HG02981 (cell line): ENCODE measurements around the gene SEC24C.
"Not testable (repeated sequence)": the region's sequence is repeated elsewhere in the genome, so short reads cannot be mapped to it uniquely, and the experiment has no call there.

ENCODE experiments used
- ATAC-seq: cut with Tn5 transposase; IDR thresholded peaks from one replicate; pipeline ENCODE4 v1.9.1; 2021; ENCODE audit warnings: mild to moderate bottlenecking, moderate library complexity; ENCODE audit not compliant: unreplicated experiment

Gene SEC24C

GRCh38 chr10:73731588-73732375 is 12.4 kb upstream of the SEC24C start:
- ATAC-seq, result no peak

DNA sequence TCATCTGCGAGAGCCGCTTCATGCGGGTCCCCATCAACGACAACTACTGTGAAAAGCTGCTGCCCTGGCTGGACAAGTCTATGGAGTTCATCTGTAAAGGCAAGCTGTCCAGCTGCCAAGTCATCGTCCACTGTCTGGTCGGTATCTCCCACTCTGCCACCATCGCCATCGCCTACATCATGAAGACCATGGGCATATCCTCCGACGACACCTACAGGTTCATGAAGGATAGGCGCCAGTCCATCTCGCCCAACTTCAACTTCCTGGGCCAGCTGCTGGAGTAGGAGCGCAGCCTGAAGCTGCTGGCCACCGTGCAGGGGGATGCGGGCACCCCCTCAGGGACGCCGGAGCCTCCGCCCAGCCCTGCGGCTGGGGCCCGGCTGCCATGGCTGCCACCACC is 11.7 kb upstream of the SEC24C start:
- ATAC-seq, result no peak

GRCh38 chr10:73732931-73733623 is 11.1 kb upstream of the SEC24C start:
- ATAC-seq, result no peak

DNA sequence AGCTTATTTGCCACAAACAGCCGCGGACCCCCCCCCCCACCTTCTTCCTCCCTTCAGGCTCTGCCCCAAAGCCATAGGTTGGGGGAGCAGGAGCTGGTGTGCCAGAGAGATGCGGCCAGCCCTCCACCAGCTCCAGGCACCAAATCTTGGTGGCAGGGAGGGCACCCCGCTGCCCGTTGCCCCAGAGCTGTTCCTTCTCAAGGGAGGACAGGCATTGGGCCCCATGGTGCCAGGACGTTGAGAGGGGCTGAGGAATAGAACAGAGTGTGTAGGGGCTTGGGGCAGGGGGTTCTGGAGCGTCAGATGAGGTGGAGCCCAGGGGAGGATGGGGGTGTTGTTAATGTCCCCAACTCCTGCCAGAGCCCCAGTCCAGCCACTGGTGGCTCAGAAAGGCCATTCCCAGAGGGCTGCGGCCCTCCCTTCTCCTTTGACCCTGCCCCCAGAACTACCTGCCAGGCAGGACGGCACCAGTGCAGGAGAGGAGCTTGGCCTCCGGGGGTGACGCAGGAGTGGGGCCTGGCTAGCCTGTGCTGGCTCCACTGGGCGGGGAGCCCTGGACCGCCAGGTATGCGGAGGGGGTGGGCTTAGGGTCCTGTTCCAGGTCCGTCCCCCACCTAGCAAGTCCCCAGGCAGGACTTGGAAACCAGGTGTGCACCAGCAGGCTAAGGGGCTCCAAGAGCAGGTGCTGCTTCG is 10.0 kb upstream of the SEC24C start:
- no peak for ATAC-seq

GRCh38 chr10:73734796-73735305 is 9.3 kb upstream of the SEC24C start:
- no peak for ATAC-seq

DNA sequence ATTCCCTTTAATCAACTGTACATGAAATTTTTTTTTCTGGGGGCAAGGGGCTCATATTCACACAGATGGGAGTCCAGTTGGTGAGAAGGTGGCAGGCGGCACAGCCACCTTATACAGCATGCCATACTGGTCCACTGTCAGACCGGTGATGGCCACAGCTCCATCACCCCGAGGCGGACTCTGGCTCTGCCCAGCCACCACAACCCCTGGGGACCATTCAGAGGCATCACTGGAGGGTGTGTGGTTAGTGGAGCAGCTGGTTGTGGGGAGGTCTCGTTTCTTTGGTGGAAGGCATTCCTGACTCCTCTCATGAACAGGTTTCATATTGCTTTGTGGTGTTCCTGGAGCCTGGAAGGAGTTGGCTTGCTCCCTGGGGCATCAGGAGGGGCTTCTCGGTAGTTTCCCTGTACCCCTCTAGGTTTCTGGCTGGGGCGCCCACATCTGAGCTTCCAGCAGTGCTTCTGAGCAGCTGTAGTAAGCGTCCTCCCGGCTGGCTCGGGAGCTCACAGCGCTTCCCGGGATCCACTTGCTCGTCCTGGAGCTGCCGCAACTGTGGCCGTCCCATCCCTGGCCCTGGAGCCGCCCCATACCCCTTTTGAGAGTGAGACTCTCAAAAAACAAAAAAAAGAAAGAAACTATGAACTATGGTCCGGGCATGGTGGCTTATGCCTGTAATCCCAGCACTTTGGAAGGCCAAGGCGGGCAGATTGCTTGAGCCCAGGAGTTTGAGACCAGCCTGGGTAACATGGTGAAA is 3.5 kb upstream of the SEC24C start:
- not testable (repeated sequence) for ATAC-seq

GRCh38 chr10:73742454-73742734 is 1.8 kb upstream of the SEC24C start:
- no peak for ATAC-seq

DNA sequence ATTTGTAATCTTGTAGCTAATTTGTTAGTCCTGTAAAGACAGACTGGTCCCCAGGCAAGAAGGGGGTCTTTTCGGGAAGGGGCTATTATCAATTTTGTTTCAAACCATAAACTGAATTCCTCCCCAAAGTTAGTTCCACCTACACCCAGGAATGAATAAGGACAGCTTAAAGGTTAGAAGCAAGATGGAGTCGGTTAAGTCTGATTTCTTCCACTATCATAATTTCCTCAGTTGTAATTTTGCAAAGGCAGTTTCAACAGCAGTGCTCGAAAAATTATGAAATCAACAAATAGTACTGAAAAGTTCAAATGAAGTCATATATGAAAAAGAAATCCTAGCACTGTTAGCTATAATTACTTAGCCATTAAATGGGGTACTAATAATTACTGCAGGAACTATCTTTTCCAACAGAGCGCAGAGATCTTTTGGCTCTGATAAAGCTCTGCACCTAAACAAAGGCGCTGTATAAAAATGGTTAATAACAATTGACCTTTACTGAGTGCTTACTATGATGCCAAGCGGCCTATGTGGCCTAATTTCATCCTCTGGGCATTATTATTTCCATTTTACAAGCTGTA is 756 bp upstream of the SEC24C start:
- no peak for ATAC-seq

- ATAC-seq, result peak; percentile 23
These were observed 448 bp downstream of the SEC24C start for GRCh38 chr10:73744664-73744975.

DNA sequence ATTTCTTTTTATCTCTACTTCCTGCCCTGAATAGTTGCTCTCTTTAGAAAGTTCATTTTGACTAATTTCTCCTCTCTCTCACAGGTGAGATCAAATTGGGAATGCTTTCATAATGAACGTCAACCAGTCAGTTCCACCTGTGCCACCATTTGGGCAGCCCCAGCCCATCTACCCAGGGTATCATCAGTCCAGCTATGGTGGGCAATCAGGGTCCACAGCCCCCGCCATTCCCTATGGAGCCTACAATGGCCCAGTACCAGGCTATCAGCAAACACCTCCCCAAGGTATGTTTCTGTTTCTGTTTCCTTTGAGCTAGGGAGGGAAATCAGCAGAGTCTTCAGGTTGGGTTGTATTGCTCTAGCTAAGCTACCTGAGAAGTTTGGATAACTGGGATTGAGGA is 2.5 kb downstream of the SEC24C start:
- ATAC-seq, result no peak

GRCh38 chr10:73750819-73751218 is 6.6 kb downstream of the SEC24C start:
- ATAC-seq, result no peak

DNA sequence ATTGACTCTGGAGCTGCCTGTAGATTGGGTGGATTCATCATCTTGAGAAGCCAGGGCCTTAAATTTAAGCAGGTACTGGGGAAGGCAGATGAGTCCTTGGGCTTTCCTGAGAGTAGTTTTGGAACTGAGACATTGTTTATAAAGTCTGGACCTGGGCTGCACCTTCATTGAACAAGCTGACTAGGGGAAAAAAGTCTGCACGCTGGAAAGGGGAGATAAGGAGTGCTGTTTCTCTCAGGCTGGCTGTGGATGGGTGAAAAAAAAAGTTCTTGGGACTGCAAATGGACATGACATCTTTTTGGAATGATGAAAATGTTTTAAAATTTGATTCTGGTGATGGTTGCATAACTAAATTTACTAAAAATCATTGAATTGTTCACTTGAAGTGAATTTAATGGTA is 12.0 kb downstream of the SEC24C start:
- no peak for ATAC-seq

DNA sequence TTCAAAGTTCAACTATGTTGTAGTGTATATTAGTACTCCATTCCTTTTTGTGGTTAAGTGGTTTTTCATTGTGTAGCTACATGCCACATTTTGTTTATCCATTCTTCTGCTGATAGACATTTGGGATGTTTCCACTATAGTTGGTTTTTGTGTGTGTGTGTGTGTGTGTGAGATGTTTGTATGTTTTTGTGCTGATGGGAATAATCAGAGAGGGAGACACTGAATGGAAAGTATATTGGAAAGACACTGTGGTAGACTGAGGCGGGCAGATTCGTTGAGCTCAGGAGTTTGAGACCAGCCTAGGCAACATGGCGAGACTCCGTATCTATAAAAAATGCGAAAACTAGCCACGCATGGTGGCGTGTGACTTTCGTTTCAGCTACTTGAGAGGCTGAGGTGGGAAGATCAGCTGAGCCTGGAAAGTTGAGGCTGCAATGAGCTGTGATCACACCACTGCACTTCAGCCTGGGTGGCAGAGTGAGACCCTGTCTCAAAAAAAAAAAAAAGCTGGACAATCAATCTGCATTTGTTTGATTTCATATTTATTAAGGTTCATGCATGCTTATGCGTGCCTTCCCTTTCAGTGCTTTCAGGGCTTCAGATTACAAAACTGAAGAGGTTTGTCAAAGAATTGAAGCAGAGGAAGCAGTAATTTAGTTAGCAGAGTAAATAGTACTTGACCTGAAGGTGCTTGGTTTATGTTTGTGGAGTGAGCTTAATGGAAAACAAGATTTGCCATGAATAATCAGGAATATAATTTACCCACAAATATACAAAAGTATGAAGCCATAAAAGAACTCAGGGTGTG is 14.7 kb downstream of the SEC24C start:
- no peak for ATAC-seq

DNA sequence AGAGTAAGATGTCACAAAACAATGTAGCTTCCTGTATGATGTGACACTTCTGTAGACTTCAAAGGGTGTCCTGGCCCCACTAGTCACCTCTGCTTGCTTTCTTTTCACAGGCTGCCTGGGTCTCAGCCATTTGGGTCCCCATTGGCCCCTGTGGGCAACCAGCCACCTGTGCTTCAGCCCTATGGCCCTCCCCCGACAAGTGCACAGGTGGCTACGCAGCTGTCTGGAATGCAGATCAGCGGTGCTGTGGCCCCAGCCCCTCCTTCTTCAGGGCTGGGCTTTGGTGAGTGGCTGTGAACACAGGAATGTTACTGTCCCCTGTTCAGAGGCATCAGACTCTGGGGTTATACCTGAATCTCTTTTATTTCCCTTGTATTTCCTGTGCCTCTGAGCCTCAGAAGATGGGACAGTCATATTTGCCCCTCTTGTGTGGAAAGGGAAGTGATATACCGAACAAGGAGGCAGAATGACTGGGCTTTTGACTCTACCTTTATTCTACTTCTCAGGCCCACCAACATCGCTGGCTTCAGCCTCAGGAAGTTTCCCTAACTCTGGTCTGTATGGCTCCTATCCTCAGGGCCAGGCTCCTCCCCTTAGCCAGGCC is 15.4 kb downstream of the SEC24C start:
- no peak for ATAC-seq

DNA sequence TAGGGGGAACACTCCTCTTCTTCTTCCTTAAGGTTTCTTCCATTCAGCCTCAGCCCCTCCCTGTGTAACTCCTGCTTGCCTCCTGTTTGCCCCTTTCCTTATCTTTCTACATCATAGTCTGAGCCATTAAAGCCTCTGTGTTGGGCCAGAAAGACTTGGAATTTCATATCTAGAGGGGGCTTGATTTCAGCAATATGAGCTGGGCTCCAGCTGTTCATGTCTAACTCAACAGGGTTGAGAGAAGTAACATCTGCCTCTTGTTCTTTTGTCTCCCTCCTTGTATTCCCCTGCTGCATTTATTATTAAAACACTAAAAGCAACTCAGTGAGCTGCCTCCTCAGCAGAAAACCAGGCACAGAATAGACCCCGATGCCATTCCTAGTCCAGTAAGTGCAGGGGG is 17.6 kb downstream of the SEC24C start:
- ATAC-seq, result no peak

- no peak for ATAC-seq
These were observed 18.7 kb downstream of the SEC24C start for GRCh38 chr10:73762915-73763314.

DNA sequence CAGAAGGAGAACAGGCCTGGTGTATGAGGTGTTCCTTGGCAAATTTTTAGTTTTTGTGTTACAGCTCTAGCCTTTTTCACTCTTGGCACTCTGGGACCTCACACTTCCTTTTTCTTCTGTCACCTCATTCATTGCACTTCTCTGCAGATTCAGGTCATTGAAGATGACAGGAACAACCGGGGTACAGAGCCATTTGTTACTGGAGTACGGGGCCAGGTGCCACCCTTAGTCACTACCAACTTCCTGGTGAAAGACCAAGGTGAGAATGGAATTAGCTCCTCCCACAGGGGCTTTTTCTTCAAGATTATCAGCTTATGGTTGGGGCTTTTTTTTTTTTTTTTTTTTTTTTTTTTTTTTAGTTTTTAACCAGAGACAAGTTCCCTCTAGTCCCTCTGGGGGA is 19.2 kb downstream of the SEC24C start:
- ATAC-seq, result no peak

DNA sequence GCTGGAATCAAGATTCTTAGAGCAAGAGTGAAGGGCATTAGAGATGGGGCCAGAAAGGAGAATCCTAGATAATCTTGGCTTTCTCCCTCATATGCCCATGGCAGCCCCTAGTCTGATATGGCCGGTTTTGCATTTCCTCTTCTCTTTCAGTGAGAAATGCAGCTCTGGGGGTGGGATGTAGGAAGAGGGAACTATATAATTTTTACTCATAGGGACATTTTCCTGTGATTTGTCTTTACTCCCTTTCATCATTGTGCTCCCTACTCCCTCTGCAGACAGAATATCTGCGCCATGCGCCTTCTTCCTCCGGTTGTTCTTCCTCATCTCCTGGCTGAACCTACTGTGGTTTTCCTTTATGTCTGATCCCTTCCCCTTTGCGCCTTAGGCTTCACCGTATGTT is 20.9 kb downstream of the SEC24C start:
- no peak for ATAC-seq

DNA sequence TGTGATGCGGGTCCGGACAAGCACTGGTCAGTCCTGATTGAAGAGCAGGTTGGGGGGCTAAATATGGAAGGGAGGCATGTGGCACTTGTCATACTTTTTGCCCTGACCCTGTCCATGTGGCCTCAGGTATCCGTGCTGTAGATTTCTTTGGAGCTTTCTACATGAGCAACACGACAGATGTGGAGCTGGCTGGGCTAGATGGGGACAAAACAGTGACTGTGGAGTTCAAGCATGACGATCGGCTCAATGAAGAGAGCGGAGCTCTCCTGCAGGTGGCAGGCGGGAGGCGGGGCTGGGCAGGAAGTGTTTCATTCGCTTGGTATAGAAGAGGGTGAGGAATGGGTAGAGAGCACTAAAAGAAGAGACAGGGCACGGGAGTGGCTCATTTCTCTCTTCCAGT is 24.7 kb downstream of the SEC24C start:
- no peak for ATAC-seq

DNA sequence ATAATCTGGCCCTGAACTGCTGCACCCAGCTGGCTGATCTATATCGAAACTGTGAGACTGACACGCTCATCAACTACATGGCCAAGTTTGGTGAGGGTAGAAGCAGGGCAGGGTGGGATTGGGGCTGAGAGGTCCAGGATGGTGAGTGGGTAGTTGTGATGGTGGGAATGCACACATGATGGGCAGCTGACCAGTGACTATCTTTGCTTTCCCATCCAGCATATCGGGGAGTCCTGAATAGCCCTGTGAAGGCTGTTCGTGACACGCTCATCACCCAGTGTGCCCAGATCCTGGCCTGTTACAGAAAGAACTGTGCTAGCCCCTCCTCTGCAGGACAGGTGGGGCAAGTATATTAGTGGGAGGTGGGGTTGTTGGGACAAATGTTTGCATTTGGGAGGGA is 25.2 kb downstream of the SEC24C start:
- no peak for ATAC-seq
